Endodermal cell (in vitro differentiated cells): ENCODE data around the gene SMAD7. TPM values are rescaled to one million over a fixed set of nuclear protein-coding genes. Genes with fewer than 3 reads are reported as not detected.
A peak's percentile ranks its signal among the peaks of the same experiment; 100 is the strongest.

Experiments used
- DNase-seq: peaks from one replicate; pipeline ENCODE4 v3.0.0-alpha.2; 2017
- H3K27ac ChIP-seq: 2 replicates; pipeline ENCODE4 v1.5.1; 2013; ENCODE audit warnings: mild to moderate bottlenecking, low read depth, low read length, moderate library complexity
- H3K27me3 ChIP-seq: 2 replicates; pipeline ENCODE4 v1.6.1; 2013; ENCODE audit warnings: mild to moderate bottlenecking, low read length, moderate library complexity; ENCODE audit not compliant: insufficient read depth, control insufficient read depth, poor library complexity, severe bottlenecking
- H3K36me3 ChIP-seq: 2 replicates; pipeline ENCODE4 v1.7.0; 2013; ENCODE audit warnings: mild to moderate bottlenecking, low read length, moderate library complexity; ENCODE audit not compliant: control insufficient read depth, insufficient read depth
- H3K4me1 ChIP-seq: one replicate; pipeline ENCODE4 v1.7.0; 2013; ENCODE audit warnings: low read length; ENCODE audit not compliant: control insufficient read depth, insufficient read depth
- H3K4me3 ChIP-seq: 2 replicates; pipeline ENCODE4 v1.5.1; 2013; ENCODE audit warnings: mild to moderate bottlenecking, low read length, moderate library complexity
- H3K9ac ChIP-seq: 2 replicates; pipeline ENCODE4 v1.6.1; 2013; ENCODE audit warnings: mild to moderate bottlenecking, low read length, moderate library complexity; ENCODE audit not compliant: poor library complexity, severe bottlenecking; ENCODE audit errors: extremely low read depth
- H3K9me3 ChIP-seq: 2 replicates; pipeline ENCODE4 v1.6.1; 2013; ENCODE audit warnings: mild to moderate bottlenecking, low read length, moderate library complexity; ENCODE audit not compliant: control insufficient read depth
- H3K27ac Mint-ChIP-seq: 2 replicates; pipeline ENCODE4 v1.8.0; 2020; ENCODE audit warnings: mixed read lengths
- H3K27me3 Mint-ChIP-seq: 2 replicates; pipeline ENCODE4 v1.8.0; 2021; ENCODE audit warnings: mild to moderate bottlenecking, mixed read lengths; ENCODE audit not compliant: insufficient read depth
- H3K36me3 Mint-ChIP-seq: 2 replicates; pipeline ENCODE4 v1.8.0; 2020; ENCODE audit warnings: low read depth, mixed read lengths
- H3K4me1 Mint-ChIP-seq: 2 replicates; pipeline ENCODE4 v1.8.0; 2020; ENCODE audit warnings: mixed read lengths
- H3K4me3 Mint-ChIP-seq: 2 replicates; pipeline ENCODE4 v1.8.0; 2020; ENCODE audit warnings: mild to moderate bottlenecking, moderate library complexity, mixed read lengths
- H3K9me3 Mint-ChIP-seq: 2 replicates; pipeline ENCODE4 v1.8.0; 2020; ENCODE audit warnings: mild to moderate bottlenecking, mixed read lengths
- WGBS, 2 experiments: methylation state at CpG; one replicate each; pipeline versions ENCODE4 v1.1.5 to v1.1.7; 2013; ENCODE audit warnings: missing lambda C conversion rate in 2 of 2, mixed read lengths in 1 of 2; ENCODE audit not compliant: insufficient coverage in 1 of 2, insufficient read length in 1 of 2; 5-methylcytosine and 5-hydroxymethylcytosine counted together
- total RNA-seq, 2 donors: library from RNA; stranded (reverse); fragmentation: NEBNext Ultra II Directional in 1 of 2; extraction: Animal tissue kit (Norgen Biotek cat#: 25700) in 1 of 2; gene quantifications; 2 replicates in 1 of 2; 3 replicates in 1 of 2; pipeline ENCODE4 v1.2.1, GENCODE V29; 2021
- TF ChIP-seq, protein P1 (sequence below): fragments of 200-600 bp; sonication (generic); conservative IDR thresholded peaks from 2 replicates; pipeline ENCODE4 v1.5.0; 2021; ENCODE audit warnings: antibody characterized with exemption, mild to moderate bottlenecking

SMAD7 gene
- total RNA-seq, 2 donors from 2014 or later: 52.4 to 67.4 TPM

DNA sequence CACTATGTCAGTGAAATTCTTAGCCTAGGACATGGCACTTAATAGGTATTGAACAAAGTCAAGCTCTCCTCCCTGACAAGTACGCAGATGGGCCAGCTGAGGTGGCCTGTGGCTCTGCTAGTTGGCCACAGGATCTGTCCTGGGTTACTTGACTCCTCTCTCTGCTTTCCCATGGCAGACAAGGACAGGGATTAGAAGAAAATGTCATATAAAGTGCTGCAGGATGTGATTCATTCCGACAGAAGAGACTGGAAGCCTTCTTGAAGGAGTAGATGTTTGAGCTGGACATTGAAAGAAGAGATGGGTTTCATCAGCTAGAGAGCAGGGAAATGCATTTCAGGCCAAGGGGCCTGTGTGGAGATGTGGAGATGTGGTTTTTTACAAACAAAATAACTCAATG is 46.7 kb downstream of the SMAD7 start:
- Histone ChIP-seq H3K4me3 (no peak overlapping the region), H3K4me1 (no peaks in the 10 kb centered on the region), H3K9ac (no peak overlapping the region), H3K36me3 (no peaks in the 10 kb centered on the region), H3K27ac (no peak overlapping the region), H3K27me3 (no peaks in the 10 kb centered on the region), H3K9me3 (peaks cover 16% of the 10 kb centered on the region)
- H3K27ac Mint-ChIP-seq: no peak overlapping the region
- H3K4me1 Mint-ChIP-seq: no peaks in the 10 kb centered on the region
- no peak for DNase-seq
- TF ChIP-seq, protein P1, sequence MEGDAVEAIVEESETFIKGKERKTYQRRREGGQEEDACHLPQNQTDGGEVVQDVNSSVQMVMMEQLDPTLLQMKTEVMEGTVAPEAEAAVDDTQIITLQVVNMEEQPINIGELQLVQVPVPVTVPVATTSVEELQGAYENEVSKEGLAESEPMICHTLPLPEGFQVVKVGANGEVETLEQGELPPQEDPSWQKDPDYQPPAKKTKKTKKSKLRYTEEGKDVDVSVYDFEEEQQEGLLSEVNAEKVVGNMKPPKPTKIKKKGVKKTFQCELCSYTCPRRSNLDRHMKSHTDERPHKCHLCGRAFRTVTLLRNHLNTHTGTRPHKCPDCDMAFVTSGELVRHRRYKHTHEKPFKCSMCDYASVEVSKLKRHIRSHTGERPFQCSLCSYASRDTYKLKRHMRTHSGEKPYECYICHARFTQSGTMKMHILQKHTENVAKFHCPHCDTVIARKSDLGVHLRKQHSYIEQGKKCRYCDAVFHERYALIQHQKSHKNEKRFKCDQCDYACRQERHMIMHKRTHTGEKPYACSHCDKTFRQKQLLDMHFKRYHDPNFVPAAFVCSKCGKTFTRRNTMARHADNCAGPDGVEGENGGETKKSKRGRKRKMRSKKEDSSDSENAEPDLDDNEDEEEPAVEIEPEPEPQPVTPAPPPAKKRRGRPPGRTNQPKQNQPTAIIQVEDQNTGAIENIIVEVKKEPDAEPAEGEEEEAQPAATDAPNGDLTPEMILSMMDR: no peak
- peaks cover 5% of the 10 kb centered on the region for H3K36me3 Mint-ChIP-seq
- 92 to 95% methylated on average over 2 of the region's 2 CpGs for WGBS, 2 experiments
- peaks cover 6% of the 10 kb centered on the region for H3K27me3 Mint-ChIP-seq
- H3K9me3 Mint-ChIP-seq: peaks cover 21% of the 10 kb centered on the region
- no peak overlapping the region for H3K4me3 Mint-ChIP-seq

DNA sequence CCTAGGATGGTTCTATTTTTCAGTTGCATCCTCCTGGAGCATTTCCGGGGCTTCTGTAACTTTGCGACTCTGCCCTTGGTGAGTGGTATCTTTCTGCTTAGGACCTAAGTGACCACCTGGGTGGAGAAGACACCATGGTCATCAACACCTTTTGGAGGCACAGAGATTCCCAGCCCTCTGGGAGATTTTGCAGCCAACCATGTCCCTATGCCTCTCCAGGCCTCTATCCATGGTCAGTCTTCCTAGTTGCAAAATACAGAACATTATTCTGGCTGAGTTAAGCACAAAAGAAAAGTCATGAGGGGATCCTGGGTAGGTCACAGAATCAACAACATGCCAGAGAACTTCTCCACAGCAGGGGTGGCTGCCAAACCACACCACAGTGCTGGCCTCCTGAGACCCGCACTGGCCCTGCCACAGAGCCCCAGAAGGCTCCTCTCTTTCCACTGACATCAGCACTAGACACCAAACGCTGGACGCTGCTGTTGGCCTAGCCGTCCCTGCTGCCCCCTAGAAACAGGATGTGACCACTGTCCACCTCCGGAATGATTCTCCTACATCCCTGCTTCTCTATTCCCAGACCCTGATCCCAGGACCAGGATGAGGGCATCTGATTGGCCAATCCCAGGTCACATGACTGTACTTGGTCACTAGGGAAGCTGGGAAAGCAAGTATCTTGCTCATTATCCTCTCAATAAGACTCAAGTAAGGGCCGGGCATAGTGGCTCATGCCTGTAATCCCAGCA is 47.7 kb downstream of the SMAD7 start:
- WGBS, 2 experiments: 93 to 97% methylated on average over 5 to 8 of the region's 8 CpGs
- Mint-ChIP-seq H3K9me3 (peaks cover 21% of the 10 kb centered on the region), H3K36me3 (peaks cover 5% of the 10 kb centered on the region), H3K27me3 (peaks cover 8% of the 10 kb centered on the region), H3K4me3 (no peak overlapping the region), H3K27ac (no peak overlapping the region), H3K4me1 (no peaks in the 10 kb centered on the region)
- TF ChIP-seq, protein P1: no peak
- Histone ChIP-seq H3K36me3 (no peaks in the 10 kb centered on the region), H3K9ac (no peak overlapping the region), H3K27ac (no peak overlapping the region), H3K4me3 (no peak overlapping the region), H3K9me3 (peaks cover 16% of the 10 kb centered on the region), H3K4me1 (no peaks in the 10 kb centered on the region), H3K27me3 (no peaks in the 10 kb centered on the region)
- DNase-seq: peak; percentile 48

DNA sequence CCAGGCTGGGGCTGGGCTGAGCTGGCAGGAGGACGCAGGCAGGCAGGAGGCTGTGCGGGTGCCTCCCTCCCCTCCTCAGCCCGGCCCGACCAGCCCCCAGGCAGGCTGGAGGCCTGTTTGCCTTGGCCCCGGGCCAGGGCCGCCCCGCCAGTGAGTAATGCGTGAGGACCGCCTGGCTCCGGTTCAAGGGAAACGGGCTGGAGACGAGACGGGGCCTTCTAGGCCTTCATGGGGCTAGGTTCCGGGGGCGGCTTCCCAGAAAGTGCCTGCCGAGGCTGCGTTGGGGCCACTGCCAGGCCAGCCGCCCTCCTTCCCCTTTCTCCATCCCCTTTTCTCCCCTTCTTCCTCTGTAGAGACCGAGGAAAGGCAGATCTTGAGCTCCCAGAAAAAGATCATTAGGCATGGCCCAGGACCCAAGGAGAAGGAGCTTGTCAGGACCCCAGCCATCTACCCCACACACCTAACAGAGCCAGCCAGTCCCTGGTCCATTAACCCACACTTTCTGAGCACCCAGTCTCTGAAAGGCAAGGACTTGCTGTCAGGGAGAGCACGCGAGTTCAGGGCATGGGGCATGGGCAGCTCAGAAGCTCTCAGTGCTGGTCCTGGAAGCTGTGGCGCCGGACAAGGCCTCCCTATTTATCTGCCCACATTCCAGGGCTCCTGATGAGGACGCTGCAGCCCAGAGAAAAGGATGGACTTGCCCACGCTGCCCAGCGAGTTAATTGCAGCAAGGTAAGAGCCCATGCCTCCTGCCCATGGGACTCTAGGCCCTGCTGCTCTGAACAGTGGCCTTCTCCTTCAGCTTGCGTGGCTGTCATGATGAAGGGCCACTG is 48.5 kb downstream of the SMAD7 start:
- no peaks in the 10 kb centered on the region for H3K27me3 ChIP-seq
- H3K9ac ChIP-seq: no peak overlapping the region
- TF ChIP-seq, protein P1: no peak
- Mint-ChIP-seq H3K27ac (no peak overlapping the region), H3K36me3 (peaks cover 5% of the 10 kb centered on the region), H3K9me3 (peaks cover 21% of the 10 kb centered on the region), H3K27me3 (peaks cover 8% of the 10 kb centered on the region), H3K4me1 (no peaks in the 10 kb centered on the region), H3K4me3 (no peak overlapping the region)
- no peak overlapping the region for H3K4me3 ChIP-seq
- WGBS, 2 experiments: 92 to 96% methylated on average over 17 to 27 of the region's 27 CpGs
- DNase-seq: peak; percentile 39
- no peaks in the 10 kb centered on the region for H3K36me3 ChIP-seq
- no peak overlapping the region for H3K27ac ChIP-seq
- H3K4me1 ChIP-seq: no peaks in the 10 kb centered on the region
- peaks cover 16% of the 10 kb centered on the region for H3K9me3 ChIP-seq
